Calu3 (cell line): ENCODE measurements around the gene OVCH2. TPM values are rescaled to one million over a fixed set of nuclear protein-coding genes. Genes with fewer than 3 reads are reported as not detected.

Source experiments
- BruUV-seq: library from RNA; stranded (reverse); fragments of 400-500 nt; replicated peaks from 2 replicates; lab custom pipeline; 2021; lab: Mats Ljungman, UMichigan
- CTCF ChIA-PET: fragments of 300-600 bp; sonication (Branson Sonifier 250); formaldehyde crosslinking; loops from one replicate; lab custom pipeline; 2022; ENCODE audit warnings: antibody characterized with exemption; lab: Charles Lee
- DNase-seq: peaks from one replicate; pipeline ENCODE4 v3.0.0; 2022
- H3K27ac Mint-ChIP-seq: one replicate; pipeline ENCODE4 v1.8.0; 2022; ENCODE audit warnings: mixed read lengths; ENCODE audit not compliant: unreplicated experiment
- H3K27me3 Mint-ChIP-seq: one replicate; pipeline ENCODE4 v1.8.0; 2022; ENCODE audit warnings: mixed read lengths; ENCODE audit not compliant: unreplicated experiment
- H3K36me3 Mint-ChIP-seq: one replicate; pipeline ENCODE4 v1.8.0; 2022; ENCODE audit warnings: mild to moderate bottlenecking, moderate library complexity, mixed read lengths; ENCODE audit not compliant: insufficient read depth, unreplicated experiment
- H3K4me1 Mint-ChIP-seq: one replicate; pipeline ENCODE4 v1.8.0; 2022; ENCODE audit warnings: mild to moderate bottlenecking, low read depth, mixed read lengths; ENCODE audit not compliant: unreplicated experiment
- H3K4me3 Mint-ChIP-seq: one replicate; pipeline ENCODE4 v1.8.0; 2022; ENCODE audit warnings: mild to moderate bottlenecking, low read depth, moderate library complexity, mixed read lengths; ENCODE audit not compliant: unreplicated experiment
- H3K9me3 Mint-ChIP-seq: one replicate; pipeline ENCODE4 v1.8.0; 2022; ENCODE audit warnings: low read depth, mixed read lengths; ENCODE audit not compliant: unreplicated experiment
- CTCF ChIP-seq: fragments of 200-600 bp; IDR thresholded peaks from one replicate; pipeline ENCODE4 v1.8.0; 2022; ENCODE audit warnings: antibody characterized with exemption; ENCODE audit not compliant: unreplicated experiment
- intact Hi-C: fragments of 100-400 bp; cut with micrococcal nuclease; formaldehyde crosslinking; loops from one replicate; pipeline ENCODE4 v1.10.0; 2022; ENCODE audit not compliant: unreplicated experiment
- total RNA-seq: library from RNA; stranded (reverse); gene quantifications from 2 replicates; pipeline ENCODE4 v1.2.3, GENCODE V29; 2022

OVCH2 gene
- total RNA-seq, 1 experiment from 2014 or later, result not detected

GRCh38 chr11:7648264-7648663 is 58.0 kb downstream of the OVCH2 start:
- H3K27me3 Mint-ChIP-seq, result no peaks in the 10 kb centered on the region
- peaks cover 17% of the 10 kb centered on the region for H3K36me3 Mint-ChIP-seq
- intact Hi-C loops, result loop anchor here (5.0 kb wide), 1 partner anchor 41 kb away; no protein-coding TSS in a partner anchor
- TF ChIP-seq CTCF, result no peak
- no peaks in the 10 kb centered on the region for H3K9me3 Mint-ChIP-seq
- no peaks in the 10 kb centered on the region for H3K4me1 Mint-ChIP-seq
- H3K27ac Mint-ChIP-seq, result no peak overlapping the region
- CTCF ChIA-PET, result no interaction called here
- H3K4me3 Mint-ChIP-seq, result no peak overlapping the region
- DNase-seq, result no peak
- BruUV-seq, result no TSS peak

GRCh38 chr11:7646866-7647265 is 59.4 kb downstream of the OVCH2 start:
- Mint-ChIP-seq H3K4me1 (no peaks in the 10 kb centered on the region), H3K4me3 (no peak overlapping the region), H3K36me3 (peaks cover 15% of the 10 kb centered on the region), H3K9me3 (no peaks in the 10 kb centered on the region), H3K27ac (no peak overlapping the region), H3K27me3 (no peaks in the 10 kb centered on the region)
- TF ChIP-seq CTCF, result no peak
- intact Hi-C loops, result loop anchor here (5.0 kb wide), 1 partner anchor 40 kb away; no protein-coding TSS in a partner anchor
- DNase-seq, result no peak
- CTCF ChIA-PET, result no interaction called here
- BruUV-seq, result no TSS peak

GRCh38 chr11:7645206-7645605 is 61.1 kb downstream of the OVCH2 start:
- H3K9me3 Mint-ChIP-seq, result no peaks in the 10 kb centered on the region
- intact Hi-C loops, result loop anchor here (5.0 kb wide), 1 partner anchor 38 kb away; no protein-coding TSS in a partner anchor
- no peaks in the 10 kb centered on the region for H3K27me3 Mint-ChIP-seq
- TF ChIP-seq CTCF, result no peak
- no TSS peak for BruUV-seq
- H3K27ac Mint-ChIP-seq, result no peak overlapping the region
- CTCF ChIA-PET, result interaction anchor here (1.4 kb wide), 1 partner anchor 74 kb away, joined by 5 read pairs; no protein-coding TSS in a partner anchor
- H3K4me1 Mint-ChIP-seq, result no peaks in the 10 kb centered on the region
- DNase-seq, result no peak
- peaks cover 9% of the 10 kb centered on the region for H3K36me3 Mint-ChIP-seq
- H3K4me3 Mint-ChIP-seq, result no peak overlapping the region

GRCh38 chr11:7643314-7643713 is 63.0 kb downstream of the OVCH2 start:
- no peaks in the 10 kb centered on the region for H3K36me3 Mint-ChIP-seq

More at GRCh38 chr11:7643314-7643713, 63.0 kb downstream of the OVCH2 start:
- H3K4me3 Mint-ChIP-seq, result no peak overlapping the region
- no peak for DNase-seq
- no peaks in the 10 kb centered on the region for H3K27me3 Mint-ChIP-seq
- no peaks in the 10 kb centered on the region for H3K4me1 Mint-ChIP-seq
- no TSS peak for BruUV-seq
- H3K9me3 Mint-ChIP-seq, result no peaks in the 10 kb centered on the region
- intact Hi-C loops, result no loop called here
- no peak for TF ChIP-seq CTCF
- CTCF ChIA-PET, result interaction anchor here (0.5 to 0.6 kb wide), 2 partner anchors 29 to 293 kb away, joined by 3 to 4 read pairs; no protein-coding TSS in a partner anchor
- H3K27ac Mint-ChIP-seq, result no peak overlapping the region
